Loucy (cell line): ENCODE data around the gene B9D1.

Experiments used
- EZH2phosphoT487 ChIP-seq: fragments of 200-600 bp; IDR thresholded peaks from 2 replicates; pipeline ENCODE4 v1.6.1; 2018; ENCODE audit warnings: antibody characterized with exemption, mild to moderate bottlenecking, moderate library complexity, borderline replicate concordance
- TF ChIP-seq, protein P1 (sequence below): fragments of 200-600 bp; sonication (generic); conservative IDR thresholded peaks from 2 replicates; pipeline ENCODE4 v1.5.1; 2014; ENCODE audit warnings: mild to moderate bottlenecking, antibody characterized with exemption, low read length

DNA sequence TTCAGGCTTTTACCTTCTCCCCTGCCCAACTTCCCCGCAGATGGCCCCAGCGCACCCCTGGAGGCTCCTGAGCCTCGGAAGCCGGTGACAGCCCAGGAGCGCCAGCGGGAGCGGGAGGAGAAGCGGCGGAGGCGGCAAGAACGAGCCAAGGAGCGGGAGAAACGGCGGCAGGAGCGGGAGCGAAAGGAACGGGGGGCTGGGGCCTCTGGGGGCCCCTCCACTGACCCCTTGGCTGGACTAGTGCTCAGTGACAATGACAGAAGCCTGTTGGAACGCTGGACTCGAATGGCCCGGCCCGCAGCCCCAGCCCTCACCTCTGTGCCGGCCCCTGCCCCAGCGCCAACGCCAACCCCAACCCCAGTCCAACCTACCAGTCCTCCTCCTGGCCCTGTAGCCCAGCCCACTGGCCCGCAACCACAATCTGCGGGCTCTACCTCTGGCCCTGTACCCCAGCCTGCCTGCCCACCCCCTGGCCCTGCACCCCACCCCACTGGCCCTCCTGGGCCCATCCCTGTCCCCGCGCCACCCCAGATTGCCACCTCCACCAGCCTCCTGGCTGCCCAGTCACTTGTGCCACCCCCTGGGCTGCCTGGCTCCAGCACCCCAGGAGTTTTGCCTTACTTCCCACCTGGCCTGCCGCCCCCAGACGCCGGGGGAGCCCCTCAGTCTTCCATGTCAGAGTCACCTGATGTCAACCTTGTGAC, 19.4 kb upstream of the B9D1 start:
- TF ChIP-seq, protein P1, sequence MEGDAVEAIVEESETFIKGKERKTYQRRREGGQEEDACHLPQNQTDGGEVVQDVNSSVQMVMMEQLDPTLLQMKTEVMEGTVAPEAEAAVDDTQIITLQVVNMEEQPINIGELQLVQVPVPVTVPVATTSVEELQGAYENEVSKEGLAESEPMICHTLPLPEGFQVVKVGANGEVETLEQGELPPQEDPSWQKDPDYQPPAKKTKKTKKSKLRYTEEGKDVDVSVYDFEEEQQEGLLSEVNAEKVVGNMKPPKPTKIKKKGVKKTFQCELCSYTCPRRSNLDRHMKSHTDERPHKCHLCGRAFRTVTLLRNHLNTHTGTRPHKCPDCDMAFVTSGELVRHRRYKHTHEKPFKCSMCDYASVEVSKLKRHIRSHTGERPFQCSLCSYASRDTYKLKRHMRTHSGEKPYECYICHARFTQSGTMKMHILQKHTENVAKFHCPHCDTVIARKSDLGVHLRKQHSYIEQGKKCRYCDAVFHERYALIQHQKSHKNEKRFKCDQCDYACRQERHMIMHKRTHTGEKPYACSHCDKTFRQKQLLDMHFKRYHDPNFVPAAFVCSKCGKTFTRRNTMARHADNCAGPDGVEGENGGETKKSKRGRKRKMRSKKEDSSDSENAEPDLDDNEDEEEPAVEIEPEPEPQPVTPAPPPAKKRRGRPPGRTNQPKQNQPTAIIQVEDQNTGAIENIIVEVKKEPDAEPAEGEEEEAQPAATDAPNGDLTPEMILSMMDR = no peak
- TF ChIP-seq EZH2phosphoT487 = no peak
